ENCODE results near the gene DTNB. TPM values are rescaled to one million over a fixed set of nuclear protein-coding genes. Genes with fewer than 3 reads are reported as not detected.

Gene DTNB
- total and polyA plus RNA-seq, 2 donors (not counting 1 experiment from before 2014, with no cell fraction given) = 25.7 to 37.3 TPM

- ATAC-seq (ENCODE audit: low read depth) = no peak
- Histone ChIP-seq H3K4me3 (ENCODE audit: control extremely low read depth in 1 of 5, extremely low read depth in 1 of 5, insufficient read depth in 1 of 5, low read depth in 2 of 5, low read length in 4 of 5) (no peak overlapping the region), H3K36me3 (replicated peaks in 1 of 2; ENCODE audit: control extremely low read depth in 1 of 2, control insufficient read depth in 1 of 2, extremely low read depth in 1 of 2, insufficient read depth in 2 of 2, low read length in 1 of 2) (no peaks in the 10 kb centered on the region), H3K4me1 (ENCODE audit: control insufficient read depth in 2 of 2, insufficient read depth in 2 of 2, low read length in 2 of 2) (no peaks in the 10 kb centered on the region), H3K4me2 (replicated peaks; ENCODE audit: low read depth, low read length, poor library complexity, severe bottlenecking) (no peak overlapping the region), H3K9ac (ENCODE audit: low read length) (no peak overlapping the region), H3K27ac (ENCODE audit: low read length in 2 of 2) (no peak overlapping the region), H2AFZ (ENCODE audit: insufficient read depth, low read depth, low read length, poor library complexity, severe bottlenecking) (no peak overlapping the region), H3K27me3 (replicated peaks in 1 of 4; ENCODE audit: control extremely low read depth in 1 of 4, control insufficient read depth in 3 of 4, insufficient read depth in 4 of 4, low read length in 3 of 4) (no peaks in the 10 kb centered on the region), H3K79me2 (ENCODE audit: control insufficient read depth, insufficient read depth, low read length) (no peaks in the 10 kb centered on the region), H4K20me1 (ENCODE audit: control insufficient read depth, insufficient read depth, low read length, poor library complexity, severe bottlenecking) (no peaks in the 10 kb centered on the region), H3K9me3 (ENCODE audit: control extremely low read depth in 1 of 3, control insufficient read depth in 2 of 3, insufficient read depth in 1 of 3, low read length in 2 of 3) (no peaks in the 10 kb centered on the region)
- TF ChIP-seq CTCF (IDR thresholded peaks at IDR 0.05) (no peak), EZH2 (IDR thresholded peaks at IDR 0.05; ENCODE audit: borderline replicate concordance, insufficient read depth, low read depth, low read length, poor library complexity, severe bottlenecking) (no peak)
- CTCF ChIA-PET = interaction anchor here (4.5 to 5.1 kb wide), 2 partner anchors 7 to 90 kb away, joined by 25 to 155 read pairs; no protein-coding TSS in a partner anchor
- intact Hi-C loops (cut with micrococcal nuclease) = no loop called here
- Mint-ChIP-seq H3K9me3 (ENCODE audit: insufficient read depth) (no peaks in the 10 kb centered on the region), H3K27ac (no peak overlapping the region), H3K27me3 (no peaks in the 10 kb centered on the region), H3K4me1 (peaks cover 2% of the 10 kb centered on the region), H3K4me3 (no peak overlapping the region)
- 90% methylated on average over 15 of the region's 17 CpGs for WGBS (ENCODE audit: insufficient coverage)
- POLR2A ChIA-PET = no interaction called here
- DNase-seq = no peak
Measured at GRCh38 chr2:25697559-25698341, 24.4 kb upstream of the DTNB start.

GRCh38 chr2:25692737-25693445 is 19.5 kb upstream of the DTNB start:
- 100% methylated on average over 1 of the region's 6 CpGs for WGBS (ENCODE audit: insufficient coverage)
- ATAC-seq (ENCODE audit: low read depth) (no peak), DNase-seq (no peak)
- TF ChIP-seq EZH2 (IDR thresholded peaks at IDR 0.05; ENCODE audit: borderline replicate concordance, insufficient read depth, low read depth, low read length, poor library complexity, severe bottlenecking) (no peak), CTCF (IDR thresholded peaks at IDR 0.05) (no peak)
- Mint-ChIP-seq H3K9me3 (ENCODE audit: insufficient read depth) (no peaks in the 10 kb centered on the region), H3K27ac (no peak overlapping the region), H3K27me3 (peaks cover 3% of the 10 kb centered on the region), H3K4me1 (no peaks in the 10 kb centered on the region), H3K4me3 (no peak overlapping the region)
- H3K9me3 ChIP-seq (ENCODE audit: control extremely low read depth in 1 of 3, control insufficient read depth in 2 of 3, insufficient read depth in 1 of 3, low read length in 2 of 3) = no peaks in the 10 kb centered on the region
- H3K27ac ChIP-seq (ENCODE audit: low read length in 2 of 2) = no peak overlapping the region
- CTCF ChIA-PET = no interaction called here
- no peaks in the 10 kb centered on the region for H3K4me1 ChIP-seq (ENCODE audit: control insufficient read depth in 2 of 2, insufficient read depth in 2 of 2, low read length in 2 of 2)
- intact Hi-C loops (cut with micrococcal nuclease) = no loop called here
- POLR2A ChIA-PET = no interaction called here
- no peak overlapping the region for H3K9ac ChIP-seq (ENCODE audit: low read length)
- H3K79me2 ChIP-seq (ENCODE audit: control insufficient read depth, insufficient read depth, low read length) = no peaks in the 10 kb centered on the region
- no peak overlapping the region for H3K4me3 ChIP-seq (ENCODE audit: control extremely low read depth in 1 of 5, extremely low read depth in 1 of 5, insufficient read depth in 1 of 5, low read depth in 2 of 5, low read length in 4 of 5)
- peaks cover 0 to 3% (median 0%) of the 10 kb centered on the region in 4 experiments for H3K27me3 ChIP-seq (replicated peaks in 1 of 4; ENCODE audit: control extremely low read depth in 1 of 4, control insufficient read depth in 3 of 4, insufficient read depth in 4 of 4, low read length in 3 of 4)
- no peaks in the 10 kb centered on the region for H4K20me1 ChIP-seq (ENCODE audit: control insufficient read depth, insufficient read depth, low read length, poor library complexity, severe bottlenecking)
- H2AFZ ChIP-seq (ENCODE audit: insufficient read depth, low read depth, low read length, poor library complexity, severe bottlenecking) = no peak overlapping the region
- H3K4me2 ChIP-seq (replicated peaks; ENCODE audit: low read depth, low read length, poor library complexity, severe bottlenecking) = no peak overlapping the region
- H3K36me3 ChIP-seq (replicated peaks in 1 of 2; ENCODE audit: control extremely low read depth in 1 of 2, control insufficient read depth in 1 of 2, extremely low read depth in 1 of 2, insufficient read depth in 2 of 2, low read length in 1 of 2) = no peaks in the 10 kb centered on the region

Measured in B cell (primary cell).